GM12892 (cell line): ENCODE results near the gene PTCD2.

Experiments
- POLR2A ChIP-seq: IDR thresholded peaks from 2 replicates; pipeline ENCODE4 v1.6.1; 2011; ENCODE audit warnings: low read depth, low read length, control low read depth
- POLR2AphosphoS5 ChIP-seq: IDR thresholded peaks from 2 replicates; pipeline ENCODE4 v1.6.1; 2011; ENCODE audit warnings: low read depth, low read length, control low read depth
- TAF1 ChIP-seq: IDR thresholded peaks from 2 replicates; pipeline ENCODE4 v1.6.1; 2011; ENCODE audit warnings: low read depth, mild to moderate bottlenecking, control low read depth, low read length, borderline replicate concordance

GRCh38 chr5:72397836-72398235 is 77.7 kb downstream of the PTCD2 start:
- TF ChIP-seq POLR2AphosphoS5 (no peak), POLR2A (no peak), TAF1 (no peak)
